ENCODE measurements around the gene LRRC26.
"Not testable (repeated sequence)": the region's sequence is repeated elsewhere in the genome, so short reads cannot be mapped to it uniquely, and the experiment has no call there.

The LRRC26 gene

GRCh38 chr9:137149363-137149762, 20.5 kb downstream of the LRRC26 start:
- DNase-seq = no peak

DNA sequence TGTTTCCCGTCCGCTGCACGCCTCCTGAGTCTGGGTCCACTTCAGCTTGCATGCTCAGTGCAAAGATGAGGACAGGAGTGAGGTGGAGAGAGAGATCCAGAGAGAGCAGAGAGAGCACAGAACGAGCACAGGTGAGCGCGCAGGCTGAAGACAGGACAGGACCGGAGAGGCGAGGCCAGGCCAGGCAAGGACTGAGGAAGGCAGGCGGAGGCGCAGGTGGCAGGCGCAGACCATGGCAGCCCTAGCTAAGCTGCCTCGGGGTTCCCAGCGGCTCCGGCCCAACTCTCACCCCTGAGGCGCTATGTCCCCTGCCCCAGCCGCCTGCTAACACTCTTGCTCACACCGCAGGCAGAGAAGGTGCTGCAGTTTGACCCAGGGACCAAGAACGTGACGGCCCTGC, 21.2 kb downstream of the LRRC26 start:
- no peak for DNase-seq

DNA sequence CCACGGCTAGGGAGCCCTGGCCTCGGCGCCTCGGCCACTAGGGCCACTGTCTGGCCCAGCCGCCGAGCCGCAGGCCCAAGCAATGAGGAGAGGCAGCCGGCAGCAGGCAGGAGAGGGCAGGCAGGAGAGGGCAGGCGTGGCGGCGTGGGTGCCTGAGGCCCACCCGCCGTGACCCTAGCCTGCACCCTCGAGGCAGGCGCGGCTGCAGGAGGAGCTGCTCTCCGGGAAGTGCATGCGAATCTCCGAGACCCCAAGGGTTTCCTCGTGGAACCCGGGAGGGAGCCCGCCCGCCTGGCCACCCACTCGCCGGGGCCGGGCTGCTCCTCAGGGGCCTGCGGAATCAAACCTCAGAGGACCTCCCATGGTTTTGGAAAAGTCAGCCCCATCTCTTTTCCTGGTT, 21.6 kb downstream of the LRRC26 start:
- DNase-seq = no peak

DNA sequence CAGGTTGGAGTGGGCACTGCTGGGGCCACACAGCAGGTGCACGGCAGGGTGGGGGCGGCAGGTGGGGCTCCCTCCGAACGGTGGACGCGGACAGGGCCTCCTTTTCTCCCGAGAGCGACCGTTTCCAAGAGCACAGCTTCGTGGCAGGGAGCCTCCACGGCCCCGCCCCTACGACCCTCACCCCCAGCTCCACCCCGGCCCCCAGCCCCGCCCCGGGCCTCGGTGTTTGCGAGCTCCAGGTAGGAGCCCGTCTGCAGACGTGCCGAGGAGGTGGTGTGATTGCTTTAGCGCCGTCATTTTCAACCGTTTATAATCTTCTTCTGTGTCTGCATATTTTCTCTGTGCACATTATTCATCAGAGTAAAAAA, 22.1 kb downstream of the LRRC26 start:
- no peak for DNase-seq

GRCh38 chr9:137147091-137147792, 22.6 kb downstream of the LRRC26 start:
- no peak for DNase-seq

GRCh38 chr9:137146527-137146918, 23.3 kb downstream of the LRRC26 start:
- DNase-seq = no peak

DNA sequence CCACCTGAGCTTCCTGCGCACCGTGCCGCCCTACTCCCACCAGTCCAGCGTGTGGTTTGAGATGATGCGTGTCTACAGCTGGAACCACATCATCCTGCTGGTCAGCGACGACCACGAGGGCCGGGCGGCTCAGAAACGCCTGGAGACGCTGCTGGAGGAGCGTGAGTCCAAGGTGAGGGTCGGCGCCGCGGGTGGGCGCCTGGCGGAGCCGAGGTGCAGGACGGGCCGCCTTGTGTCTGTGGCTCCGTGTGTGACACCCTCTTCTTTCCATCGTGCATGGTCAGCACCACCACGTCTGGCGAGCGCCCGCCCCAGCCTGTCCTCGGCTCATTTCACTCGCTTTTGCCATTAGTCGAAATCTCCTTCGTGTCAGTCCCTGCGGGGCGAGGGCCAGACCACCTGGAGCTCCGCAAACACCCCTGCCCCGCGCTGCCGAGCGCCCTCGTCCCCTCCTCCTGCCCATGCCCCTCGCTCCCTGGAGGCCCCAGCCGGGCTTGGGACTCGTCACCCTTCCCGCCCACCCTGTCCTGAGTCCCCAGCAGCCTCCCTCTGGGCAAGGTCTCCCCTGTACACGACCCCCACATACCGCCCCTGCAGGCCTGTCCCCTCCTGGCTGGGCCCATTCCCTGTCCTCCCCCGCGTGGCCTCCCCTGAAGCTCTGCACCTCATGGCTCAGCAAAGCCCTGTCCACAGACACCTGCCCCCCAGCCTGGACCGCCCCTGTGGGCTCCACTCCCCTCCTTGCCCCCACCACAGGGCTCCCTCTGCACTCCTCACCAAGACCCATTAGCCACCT, 23.9 kb downstream of the LRRC26 start:
- no peak for DNase-seq

DNA sequence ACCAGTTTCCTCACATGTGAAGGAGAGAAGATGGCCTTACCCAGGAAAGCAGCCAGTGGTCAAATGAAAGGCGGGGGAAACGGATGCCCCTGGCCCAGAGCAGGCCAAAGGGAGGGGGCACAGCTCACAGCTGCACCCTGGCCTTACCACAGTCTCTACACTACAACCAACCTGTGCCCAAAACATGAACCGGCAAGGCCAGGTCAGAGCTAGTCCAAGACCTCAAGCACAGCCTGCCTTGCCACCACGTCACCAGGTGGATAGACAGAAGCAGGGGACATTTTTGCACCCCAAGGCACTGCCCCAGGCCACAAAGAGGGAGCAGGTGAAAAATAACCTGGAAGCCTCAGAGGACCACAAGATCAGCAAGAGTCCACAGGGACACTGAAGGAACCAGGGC, 26.4 kb downstream of the LRRC26 start:
- DNase-seq = no peak

GRCh38 chr9:137141976-137142936, 27.6 kb downstream of the LRRC26 start:
- no peak for DNase-seq

DNA sequence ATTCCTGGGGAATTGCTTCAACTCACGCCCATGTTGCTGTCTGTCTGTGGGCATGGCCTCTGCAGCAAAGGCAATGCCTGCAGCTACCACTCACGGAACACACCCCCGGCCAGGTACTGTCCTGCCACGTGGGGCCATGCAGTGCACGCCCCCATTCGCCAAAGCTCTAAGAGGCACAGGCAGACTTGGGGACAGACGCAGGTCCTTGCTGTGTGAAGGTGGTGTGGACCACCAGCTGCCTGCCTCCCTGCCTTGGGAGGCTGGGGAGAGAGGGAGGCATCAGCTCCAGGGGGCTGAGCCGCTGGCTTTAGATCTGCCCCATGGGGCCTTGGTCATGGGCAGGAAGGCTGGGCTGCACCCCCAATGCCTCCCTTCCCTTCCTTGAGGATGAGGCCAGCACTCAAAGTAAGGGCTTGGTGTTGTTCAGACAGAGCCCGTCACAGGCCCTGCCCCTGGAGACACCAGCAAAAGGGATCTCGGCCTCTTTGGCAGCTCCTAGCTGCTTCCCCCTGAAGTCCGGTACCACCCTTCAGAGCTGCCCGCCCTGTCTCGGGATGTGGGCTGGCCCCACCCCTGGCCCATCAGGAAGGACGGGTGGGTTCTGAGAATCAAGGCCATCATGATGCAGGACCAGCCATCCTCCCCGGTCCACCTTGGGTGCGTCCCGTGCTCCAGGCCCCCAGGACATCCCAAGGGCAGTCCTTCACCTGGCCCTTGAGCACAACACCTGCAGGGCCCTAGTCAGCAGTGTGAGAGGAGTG, 28.6 kb downstream of the LRRC26 start:
- DNase-seq = no peak

- no peak for DNase-seq
Observed at GRCh38 chr9:137140151-137141012, 29.5 kb downstream of the LRRC26 start.

DNA sequence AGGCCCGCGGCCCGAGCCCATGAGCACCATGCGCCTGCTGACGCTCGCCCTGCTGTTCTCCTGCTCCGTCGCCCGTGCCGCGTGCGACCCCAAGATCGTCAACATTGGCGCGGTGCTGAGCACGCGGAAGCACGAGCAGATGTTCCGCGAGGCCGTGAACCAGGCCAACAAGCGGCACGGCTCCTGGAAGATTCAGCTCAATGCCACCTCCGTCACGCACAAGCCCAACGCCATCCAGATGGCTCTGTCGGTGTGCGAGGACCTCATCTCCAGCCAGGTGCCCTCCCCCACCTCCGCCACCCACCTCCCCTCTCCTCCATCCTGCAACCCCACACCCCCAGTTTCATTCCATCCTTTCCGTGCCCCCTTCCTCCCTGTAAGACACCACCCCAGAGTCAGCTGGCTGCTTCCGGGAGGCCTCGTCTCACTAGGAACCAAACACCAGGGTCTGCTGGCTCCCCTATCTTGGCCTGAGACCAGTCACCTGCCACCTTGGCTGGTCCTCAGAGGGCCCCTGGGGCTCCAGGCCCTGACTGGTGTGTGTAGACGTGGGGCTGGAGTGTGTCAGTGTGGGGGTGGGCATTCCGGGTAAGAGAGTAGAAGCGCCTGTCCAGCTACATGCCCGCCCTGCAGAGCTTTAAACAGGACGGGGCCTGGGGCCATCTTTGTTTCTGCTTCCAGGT, 30.2 kb downstream of the LRRC26 start:
- DNase-seq = no peak

- DNase-seq = no peak
Observed at GRCh38 chr9:137138722-137139467, 31.0 kb downstream of the LRRC26 start, which contains the start of gene GRIN1. TSS of gene GRIN1 (plus strand) at chr9:137139154. CDS start at chr9:137139487, 333 bp downstream.

- no peak for DNase-seq
Observed at GRCh38 chr9:137138058-137138721, 31.7 kb downstream of the LRRC26 start.

DNA sequence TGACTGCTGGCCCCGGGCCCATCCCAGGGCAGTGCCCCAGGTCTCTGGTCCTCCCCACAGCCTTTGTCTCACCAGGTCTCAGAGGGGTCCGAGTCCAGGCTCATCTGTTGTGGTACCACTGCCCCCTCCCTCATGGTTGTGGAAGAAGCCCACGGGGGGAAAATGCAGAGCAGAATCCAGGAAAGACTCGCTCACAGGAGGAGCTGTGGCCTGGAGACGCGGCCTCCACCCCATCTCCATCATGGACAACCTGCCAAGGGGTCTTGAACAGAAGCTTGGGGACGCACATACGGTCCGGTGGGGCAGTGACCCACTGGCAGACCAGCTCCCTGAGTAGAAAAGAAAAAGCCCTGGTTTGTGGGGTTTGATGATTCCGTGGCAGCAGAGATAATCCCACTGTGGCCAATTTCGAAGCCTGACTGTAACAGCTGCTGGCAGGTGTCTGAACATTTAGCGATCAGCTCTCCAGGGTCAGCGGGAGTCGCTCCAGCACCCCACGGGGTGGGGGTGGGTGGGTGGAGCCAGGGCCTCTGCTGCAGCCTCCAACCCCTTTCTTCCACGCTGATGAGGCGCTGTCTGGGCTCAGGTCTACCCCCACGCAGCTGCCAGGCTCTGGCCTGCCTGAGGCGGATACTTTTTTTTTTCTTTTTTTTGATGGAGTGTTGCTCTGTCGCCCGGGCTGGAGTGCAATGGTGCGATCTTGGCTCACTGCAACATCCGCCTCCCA, 32.8 kb downstream of the LRRC26 start:
- no peak for DNase-seq

DNA sequence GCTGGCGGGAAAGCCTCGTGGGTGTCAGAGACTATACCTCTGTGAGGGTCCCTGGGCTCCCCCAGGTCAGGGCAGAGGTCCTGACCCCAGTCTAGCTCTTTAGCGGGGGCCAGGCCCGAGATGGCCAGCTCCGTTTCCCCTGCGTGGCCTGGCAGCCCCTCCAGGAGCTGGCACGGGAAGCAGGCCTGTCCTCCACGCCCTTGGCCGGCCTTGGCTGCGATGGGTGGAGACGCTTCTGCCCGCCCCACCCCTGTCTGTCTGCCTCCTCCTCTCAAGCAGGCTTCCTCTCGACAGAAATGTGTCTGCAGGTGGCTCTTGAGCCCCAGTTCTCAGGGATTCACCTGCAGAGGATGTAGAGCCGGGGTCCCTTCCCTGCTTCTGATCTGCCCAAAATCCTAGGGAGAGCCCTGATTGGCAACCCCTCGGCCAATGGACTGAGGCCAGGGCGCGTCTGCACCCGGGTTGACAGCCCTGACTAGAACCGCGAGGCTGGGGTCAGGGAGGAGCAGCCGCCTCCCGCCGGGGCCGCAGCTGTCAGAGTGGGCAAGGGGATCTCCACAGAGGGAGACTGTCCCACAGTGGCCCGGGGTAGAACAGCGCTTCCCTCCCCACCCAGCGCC, 33.5 kb downstream of the LRRC26 start:
- no peak for DNase-seq

DNA sequence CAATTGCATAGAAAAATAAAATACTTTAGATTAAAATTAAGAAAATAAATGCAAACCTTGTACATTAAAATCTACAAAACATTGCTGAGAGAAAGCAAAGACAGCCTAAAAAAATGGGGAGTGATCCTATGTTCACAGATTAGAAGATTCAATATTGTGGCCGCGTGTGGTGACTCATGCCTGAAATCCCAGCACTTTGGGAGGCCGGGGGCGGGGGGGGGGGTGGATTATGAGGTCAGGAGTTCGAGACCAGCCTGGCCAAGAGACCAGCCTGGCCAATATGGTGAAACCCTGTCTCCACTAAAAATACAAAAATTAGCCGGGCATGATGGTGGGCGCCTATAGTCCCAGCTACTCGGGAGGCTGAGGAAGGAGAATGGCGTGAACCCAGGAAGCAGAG, 34.7 kb downstream of the LRRC26 start:
- not testable (repeated sequence) for DNase-seq

- DNase-seq = no peak
Observed at GRCh38 chr9:137134191-137134590, 35.7 kb downstream of the LRRC26 start.

Data from activated CD4-positive, alpha-beta T cell treated with anti-CD3 and anti-CD28 coated beads for 48 hours (primary cell).